GM12891 (cell line): Measurements from ENCODE around the gene MMP7.

Experiments used
- POLR2A ChIP-seq: IDR thresholded peaks from 2 replicates; pipeline ENCODE4 v1.6.1; 2011; ENCODE audit warnings: low read depth, low read length, control low read depth
- POU2F2 ChIP-seq: IDR thresholded peaks from 2 replicates; pipeline ENCODE4 v1.6.1; 2011; ENCODE audit warnings: low read depth, mild to moderate bottlenecking, control low read depth, low read length, moderate library complexity

DNA sequence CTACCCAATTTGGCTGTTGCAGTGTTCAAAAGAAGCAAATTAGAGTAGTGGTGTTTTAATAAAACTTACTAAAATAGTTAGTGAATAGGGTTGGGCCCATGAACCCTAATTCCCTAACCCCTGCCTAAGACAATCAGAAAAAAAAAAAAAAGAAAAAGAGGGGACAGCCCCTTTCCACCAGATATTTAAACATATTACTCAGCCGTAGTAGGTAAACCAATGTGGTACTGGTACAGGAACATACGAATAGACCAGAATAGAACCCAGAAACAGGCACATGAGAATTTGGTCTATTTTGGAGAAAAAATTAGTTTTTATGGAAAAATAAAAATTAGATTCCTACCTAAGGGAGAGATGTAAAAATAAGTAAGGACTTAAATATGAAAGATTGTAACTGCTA is 38.6 kb downstream of the MMP7 start:
- TF ChIP-seq POLR2A (no peak), POU2F2 (no peak)
